GM19438 (cell line): ENCODE data around the gene PADI4.
"Not testable (repeated sequence)": the region's sequence is repeated elsewhere in the genome, so short reads cannot be mapped to it uniquely, and the experiment has no call there.

Experiments
- ATAC-seq: cut with Tn5 transposase; IDR thresholded peaks from one replicate; pipeline ENCODE4 v1.9.1; 2021; ENCODE audit warnings: low read depth; ENCODE audit not compliant: unreplicated experiment

PADI4 gene

GRCh38 chr1:17371896-17372295 lies 63.9 kb downstream of the PADI4 start, which contains the start of gene PADI6:
Gene PADI6 (plus strand): TSS chr1:17372196. CDS start chr1:17372246, 50 bp downstream.
- no peak for ATAC-seq

- ATAC-seq: no peak
Measured at GRCh38 chr1:17372955-17373354, 65.0 kb downstream of the PADI4 start.

DNA sequence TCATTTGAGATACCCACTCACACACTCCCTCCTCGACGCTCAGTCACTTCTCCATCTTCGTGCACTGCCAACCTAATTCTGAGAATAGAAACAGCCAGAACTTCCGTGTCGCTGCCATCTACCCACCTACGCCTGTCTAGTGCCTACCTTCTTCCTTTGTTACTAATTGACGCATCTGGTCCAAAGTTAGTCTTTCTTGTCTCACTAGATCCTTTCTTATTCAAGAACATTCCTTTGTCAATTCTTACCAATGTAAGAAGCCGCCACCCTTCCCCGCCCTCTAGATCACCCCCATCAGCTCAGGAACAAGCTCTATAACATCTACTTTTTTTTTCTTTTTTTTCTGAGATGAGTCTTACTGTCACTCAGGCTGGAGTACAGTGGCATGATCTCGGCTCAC lies 67.7 kb downstream of the PADI4 start:
- no peak for ATAC-seq

DNA sequence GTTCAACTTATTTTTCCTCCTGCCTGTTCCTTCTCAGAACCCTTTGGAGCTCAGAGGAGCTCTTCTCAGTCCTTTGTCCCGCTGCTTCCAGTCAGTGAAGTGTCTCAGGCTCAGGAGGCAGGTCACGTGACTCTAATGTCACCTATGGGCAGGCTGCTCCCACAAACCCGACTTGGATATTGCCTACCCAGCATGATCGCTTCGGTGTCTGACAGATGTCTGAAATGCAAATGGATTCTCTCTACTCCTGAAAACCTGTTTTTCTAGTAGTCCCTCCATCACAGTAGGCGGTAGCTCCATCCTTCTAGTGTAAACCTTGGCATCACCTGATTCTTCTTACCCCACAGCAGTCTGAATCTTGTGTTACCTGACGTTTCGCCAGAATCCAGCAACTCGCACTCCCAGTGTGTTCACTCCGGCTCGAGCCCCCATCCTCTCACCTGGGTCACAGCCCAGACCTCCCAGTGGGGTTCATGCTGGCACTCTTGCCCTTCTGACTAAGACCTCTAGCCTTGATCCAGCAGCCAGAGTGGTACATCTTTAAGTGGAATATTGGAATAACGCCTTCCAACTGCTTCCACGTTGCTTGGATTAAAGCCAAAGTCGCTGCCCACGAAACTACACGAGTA lies 69.4 kb downstream of the PADI4 start:
- no peak for ATAC-seq

DNA sequence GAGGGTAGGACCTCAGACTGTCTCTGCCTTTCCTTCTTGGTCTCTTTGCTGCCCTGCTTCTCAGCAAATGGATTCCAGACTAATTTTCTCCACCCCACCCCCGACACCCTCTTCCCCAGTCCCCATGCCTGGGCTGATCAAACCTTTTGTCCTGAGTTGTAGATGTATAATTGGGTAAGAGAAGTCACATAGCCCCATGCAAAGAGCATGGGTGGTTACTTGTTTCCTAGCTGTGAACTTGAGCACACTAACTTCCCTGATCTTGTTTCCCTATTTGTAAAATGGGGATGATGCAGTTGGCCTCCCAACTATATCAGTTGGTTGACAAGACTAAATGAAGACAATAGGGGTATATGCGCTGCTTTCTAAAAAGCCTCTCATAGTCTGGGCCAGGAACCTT lies 73.2 kb downstream of the PADI4 start:
- no peak for ATAC-seq

DNA sequence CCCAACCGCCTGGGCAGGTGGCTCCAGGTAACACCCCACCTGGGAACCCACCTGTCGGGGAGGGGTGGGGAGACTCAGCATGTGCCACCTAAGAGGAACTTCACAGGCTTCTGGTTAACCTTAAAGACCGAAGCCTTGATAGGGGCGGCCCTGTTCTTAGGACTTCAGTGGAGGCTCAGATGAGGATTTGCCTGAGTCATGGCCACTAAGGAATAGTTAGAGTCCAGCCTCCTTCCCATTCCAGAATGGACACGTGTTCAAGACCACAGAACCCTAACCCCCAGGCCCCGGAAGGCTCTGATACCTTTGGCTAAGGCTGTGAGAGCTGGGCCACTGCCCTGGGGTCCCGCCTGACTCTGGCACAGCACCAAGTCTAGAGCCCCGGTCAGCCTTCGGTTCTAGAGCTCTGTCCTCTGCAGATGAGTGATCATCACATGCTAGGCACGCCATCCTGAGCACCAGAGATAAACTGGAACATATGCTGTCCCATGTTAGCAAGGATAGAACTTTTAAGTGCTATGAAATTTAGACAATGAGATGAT lies 84.3 kb downstream of the PADI4 start:
- no peak for ATAC-seq

- no peak for ATAC-seq
Measured at GRCh38 chr1:17393230-17393629, 85.2 kb downstream of the PADI4 start.

- no peak for ATAC-seq
Measured at GRCh38 chr1:17397910-17398695, 90.1 kb downstream of the PADI4 start.

GRCh38 chr1:17400725-17401341 lies 92.8 kb downstream of the PADI4 start:
- ATAC-seq: no peak

DNA sequence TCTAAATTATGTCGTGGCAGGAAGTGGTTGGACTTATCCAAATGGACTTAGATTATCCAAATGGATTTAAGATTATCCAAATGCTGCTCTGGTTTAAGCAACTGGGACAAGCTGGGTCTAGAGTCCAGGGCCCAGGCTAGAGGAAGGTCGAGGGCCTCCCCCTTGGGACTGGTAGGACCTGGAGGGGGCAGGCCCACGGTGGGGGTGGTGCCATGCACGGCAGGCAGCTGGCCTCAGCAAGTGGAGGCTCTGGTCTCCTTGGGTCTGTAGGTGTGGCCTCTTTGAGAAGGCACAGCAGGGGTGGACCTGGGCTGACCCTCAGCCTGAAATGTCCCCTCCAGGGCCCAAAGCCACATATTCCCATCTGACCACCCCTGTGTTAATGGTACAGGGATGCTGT lies 93.8 kb downstream of the PADI4 start:
- no peak for ATAC-seq

DNA sequence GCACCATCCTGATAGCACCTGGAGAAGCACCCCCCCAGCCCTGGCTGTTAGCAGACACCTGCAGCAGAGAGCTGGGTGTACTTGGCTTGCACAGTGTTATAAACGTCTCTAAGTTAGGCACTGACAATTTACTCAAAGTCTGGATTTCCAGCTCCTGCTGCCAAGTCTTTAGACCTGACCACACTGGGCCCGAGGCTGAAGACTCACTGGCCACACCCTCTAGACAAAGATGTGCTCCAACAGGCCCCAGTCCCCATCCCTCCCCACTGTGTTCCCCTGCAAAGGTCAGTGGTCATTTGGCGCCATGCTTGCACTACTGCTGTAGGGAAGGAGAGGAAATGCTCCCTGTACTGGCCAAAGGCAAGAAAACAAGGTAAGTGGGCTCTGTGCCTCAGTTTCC lies 95.1 kb downstream of the PADI4 start:
- no peak for ATAC-seq

DNA sequence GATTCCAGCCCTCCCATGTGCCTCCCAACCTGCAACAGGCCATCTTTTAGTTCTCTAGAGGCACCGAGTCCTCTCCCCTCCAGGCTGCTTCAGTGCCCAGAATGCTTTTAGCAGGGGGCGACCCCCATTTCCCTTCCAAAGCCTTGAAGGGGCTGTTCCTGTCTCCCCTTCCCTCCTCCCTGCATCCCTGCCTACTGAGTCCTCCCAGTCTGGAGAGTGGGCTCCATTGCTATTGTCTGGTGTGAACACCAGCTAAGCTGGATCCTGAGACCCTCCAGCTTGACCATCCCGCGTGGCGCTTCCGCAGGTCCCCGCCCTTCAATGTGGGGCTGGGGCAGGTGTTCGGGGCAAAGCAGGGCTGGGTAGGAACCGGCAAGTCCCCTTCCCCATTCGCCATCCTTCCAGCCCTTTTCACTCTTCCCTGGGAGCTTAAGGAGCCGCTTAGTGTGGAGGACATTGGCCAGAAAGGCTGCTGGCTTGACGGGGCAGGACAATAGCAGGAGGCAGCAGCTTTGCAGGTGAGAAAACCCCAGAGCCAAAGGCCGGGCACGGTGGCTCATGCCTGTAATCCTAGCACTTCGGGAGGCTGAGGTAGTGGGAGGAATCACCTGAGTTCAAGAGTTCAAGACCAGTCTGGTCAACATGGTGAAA lies 96.2 kb downstream of the PADI4 start:
- ATAC-seq: no peak

DNA sequence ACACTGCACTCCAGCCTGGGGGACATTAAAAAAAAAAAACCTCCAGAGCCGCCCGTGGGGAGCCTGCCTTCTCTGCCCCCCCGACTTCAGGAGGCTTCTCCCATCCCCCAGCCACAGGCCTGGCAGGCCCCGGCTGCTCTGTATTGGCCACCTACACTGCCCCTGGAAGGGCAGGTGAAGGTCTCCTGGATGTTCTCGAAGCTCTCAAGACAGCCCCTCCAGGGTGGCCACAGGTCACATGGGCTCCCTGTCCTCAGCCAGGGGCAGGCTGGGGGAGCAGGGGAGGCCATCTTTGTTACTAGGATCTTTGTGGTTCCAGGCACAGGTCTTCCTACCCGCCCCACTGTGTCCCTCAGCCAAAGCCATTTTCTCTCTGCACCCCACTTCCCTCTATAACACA lies 96.8 kb downstream of the PADI4 start:
- no peak for ATAC-seq

- no peak for ATAC-seq
Measured at GRCh38 chr1:17405898-17406759, 98.1 kb downstream of the PADI4 start.

DNA sequence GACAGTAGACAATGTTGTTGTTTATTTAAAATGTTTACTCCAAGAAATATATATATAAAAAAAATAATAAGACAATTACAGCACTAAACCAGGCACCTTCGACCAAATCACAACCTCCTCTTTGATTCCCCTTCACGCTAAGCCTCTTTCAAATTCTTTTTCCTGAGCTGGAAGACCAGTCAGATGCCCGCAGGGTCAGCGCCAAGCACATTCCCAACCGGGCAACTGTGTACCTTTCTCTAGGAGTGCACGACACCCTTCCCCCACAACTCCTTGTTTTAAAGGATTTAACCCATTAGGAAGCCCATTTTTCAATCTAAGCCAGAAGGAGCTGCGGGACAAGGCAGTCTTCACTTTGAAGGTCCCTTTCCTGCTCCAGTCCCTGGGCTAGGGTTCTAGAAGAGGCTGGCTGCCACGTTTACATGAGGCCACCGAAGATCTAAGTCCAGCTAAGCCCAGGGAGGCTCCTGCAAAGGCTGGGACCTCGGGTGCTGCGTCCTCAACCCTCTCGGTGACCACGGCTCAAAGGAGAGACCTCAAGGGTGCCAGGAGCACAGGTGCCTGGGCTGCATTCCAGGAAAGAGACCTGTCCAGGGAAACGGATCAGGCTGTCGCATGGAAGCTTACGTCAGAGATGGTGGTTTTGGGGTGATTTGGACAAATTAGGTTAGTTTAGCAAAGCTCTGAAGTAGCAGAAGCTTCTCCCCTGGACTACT lies 98.9 kb downstream of the PADI4 start:
- not testable (repeated sequence) for ATAC-seq

DNA sequence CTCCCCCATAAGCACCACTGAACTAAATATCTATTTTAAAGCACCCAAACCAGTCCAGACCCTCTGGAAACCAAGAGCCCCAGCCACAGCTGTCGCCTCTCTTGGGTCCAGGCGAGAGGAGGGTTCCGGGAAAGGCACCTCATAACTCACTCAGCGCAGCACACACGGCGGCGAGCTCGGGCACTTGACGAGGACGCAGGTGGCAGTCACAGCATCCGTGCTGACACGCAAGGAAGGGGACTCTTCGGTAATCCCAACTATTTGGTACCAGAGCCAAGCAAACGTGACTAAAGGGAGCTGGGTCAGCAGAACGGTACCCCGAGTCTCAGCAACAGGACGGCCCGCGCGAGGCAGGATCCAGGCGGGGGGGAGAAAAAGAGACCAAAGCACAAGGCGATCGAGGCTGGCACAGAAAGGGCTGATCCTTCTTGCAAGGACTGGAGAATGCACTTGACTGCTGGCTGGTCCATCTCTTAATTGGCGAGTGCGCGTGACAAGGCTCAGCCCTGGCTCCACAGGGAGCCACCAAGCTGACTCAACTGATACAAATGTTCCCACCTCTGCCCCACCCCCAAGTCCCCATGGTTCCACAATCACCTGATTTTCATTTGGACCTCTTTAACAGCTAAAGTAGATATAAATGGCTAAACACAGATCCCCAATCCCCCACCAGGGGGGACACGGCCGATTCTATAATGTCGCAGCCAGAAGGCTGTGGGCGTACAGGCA lies 100.0 kb downstream of the PADI4 start:
- not testable (repeated sequence) for ATAC-seq

GRCh38 chr1:17409391-17409811 lies 101.4 kb downstream of the PADI4 start:
- no peak for ATAC-seq

DNA sequence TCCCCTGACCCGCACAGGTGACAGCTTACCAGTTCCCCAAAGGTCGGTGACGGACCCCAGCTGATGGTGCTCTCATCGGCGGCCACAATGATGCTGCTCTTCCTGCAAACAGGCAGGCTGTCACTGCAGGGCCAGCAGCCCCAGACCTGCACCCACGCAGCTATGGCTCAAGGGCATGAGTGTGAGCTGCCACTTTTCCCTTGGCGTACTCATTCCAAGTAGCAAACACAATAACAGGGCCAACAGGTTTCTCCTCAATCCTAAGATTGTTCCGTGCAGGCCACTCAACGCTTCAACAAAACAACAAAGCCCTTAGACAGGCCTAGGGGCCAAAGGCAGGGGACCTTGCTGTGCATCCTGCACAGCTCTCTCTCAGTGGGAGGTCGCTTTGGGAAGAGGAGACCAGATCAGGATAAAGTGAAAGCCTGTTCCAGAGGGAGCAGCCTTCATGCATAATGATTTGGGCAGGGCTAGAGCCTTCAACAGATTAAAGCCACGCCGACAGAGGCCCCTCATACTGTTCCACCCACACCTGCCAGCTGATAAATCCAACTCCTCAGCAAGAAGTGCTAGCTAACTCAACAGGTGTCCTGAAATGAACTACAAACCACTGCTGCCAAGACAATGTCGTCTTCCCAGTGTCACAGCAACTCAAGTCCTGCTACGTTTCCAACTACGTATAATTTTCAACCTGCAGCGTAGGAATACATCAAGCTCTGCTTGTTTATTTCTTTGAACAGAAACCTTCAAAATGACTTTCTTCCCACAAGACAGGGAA lies 104.3 kb downstream of the PADI4 start:
- ATAC-seq: no peak
